Measurements from ENCODE around the gene ZSCAN12.

DNA sequence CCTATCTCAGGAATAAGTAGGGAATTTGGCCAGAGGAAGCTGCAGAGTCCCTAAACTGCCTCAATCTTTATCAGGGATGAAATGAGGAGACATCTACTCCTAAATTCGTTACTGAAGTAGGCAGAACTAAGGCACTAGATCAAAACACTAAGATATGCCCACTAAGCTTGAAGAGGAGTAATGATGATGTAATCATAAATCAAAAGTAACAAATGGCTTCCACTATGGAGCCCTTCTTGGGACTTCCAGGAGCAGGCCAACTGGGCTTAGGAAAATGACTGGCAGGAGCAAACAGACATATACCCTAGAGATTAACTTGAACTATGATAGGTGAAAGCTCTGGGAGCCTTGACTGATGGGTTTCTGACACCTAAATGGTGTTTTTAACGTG lies 15.4 kb downstream of the ZSCAN12 start:
- TF ChIP-seq POLR2A (IDR thresholded peaks at IDR 0.05), result no peak
- TF ChIP-seq, protein P1, sequence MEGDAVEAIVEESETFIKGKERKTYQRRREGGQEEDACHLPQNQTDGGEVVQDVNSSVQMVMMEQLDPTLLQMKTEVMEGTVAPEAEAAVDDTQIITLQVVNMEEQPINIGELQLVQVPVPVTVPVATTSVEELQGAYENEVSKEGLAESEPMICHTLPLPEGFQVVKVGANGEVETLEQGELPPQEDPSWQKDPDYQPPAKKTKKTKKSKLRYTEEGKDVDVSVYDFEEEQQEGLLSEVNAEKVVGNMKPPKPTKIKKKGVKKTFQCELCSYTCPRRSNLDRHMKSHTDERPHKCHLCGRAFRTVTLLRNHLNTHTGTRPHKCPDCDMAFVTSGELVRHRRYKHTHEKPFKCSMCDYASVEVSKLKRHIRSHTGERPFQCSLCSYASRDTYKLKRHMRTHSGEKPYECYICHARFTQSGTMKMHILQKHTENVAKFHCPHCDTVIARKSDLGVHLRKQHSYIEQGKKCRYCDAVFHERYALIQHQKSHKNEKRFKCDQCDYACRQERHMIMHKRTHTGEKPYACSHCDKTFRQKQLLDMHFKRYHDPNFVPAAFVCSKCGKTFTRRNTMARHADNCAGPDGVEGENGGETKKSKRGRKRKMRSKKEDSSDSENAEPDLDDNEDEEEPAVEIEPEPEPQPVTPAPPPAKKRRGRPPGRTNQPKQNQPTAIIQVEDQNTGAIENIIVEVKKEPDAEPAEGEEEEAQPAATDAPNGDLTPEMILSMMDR (IDR thresholded peaks at IDR 0.05), result no peak
